Sciatic nerve (tissue), 2 donors: ENCODE results near the gene PLEKHG5. TPM values are rescaled to one million over a fixed set of nuclear protein-coding genes. Genes with fewer than 3 reads are reported as not detected.

Experiments used
- ATAC-seq: fragments of 200-7000 bp; cut with Tn5 transposase; one replicate; pipeline ENCODE4 v1.9.1; 2020; ENCODE audit warnings: mild to moderate bottlenecking, moderate library complexity
- DNase-seq: peaks from one replicate; pipeline ENCODE4 v3.0.0-alpha.2; 2020; ENCODE audit warnings: low spot score
- intact Hi-C: fragments of 100-400 bp; cut with DNase I; formaldehyde crosslinking; loops from one replicate; pipeline ENCODE4 v1.14.2; 2022
- total RNA-seq: library from RNA; stranded (reverse); fragmentation: NEBNext Ultra II Directional; extraction: Animal tissue kit (Norgen Biotek cat#: 25700); gene quantifications from one replicate; pipeline ENCODE4 v1.2.1, GENCODE V29; 2021
- donor health status: DM: no; HTN: no; CAD: no.
- donor health status: DM: no; HTN: no; CAD: no.

The PLEKHG5 gene
- total RNA-seq, 1 donor from 2014 or later: 77.7 TPM

- intact Hi-C loops: no loop called here
- ATAC-seq (no peak), DNase-seq (no peak)
Observed at GRCh38 chr1:6471086-6471969, 20.1 kb downstream of the PLEKHG5 start.

GRCh38 chr1:6470132-6471085, 21.1 kb downstream of the PLEKHG5 start:
- ATAC-seq (no peak), DNase-seq (no peak)
- intact Hi-C loops: no loop called here

- intact Hi-C loops: no loop called here
- ATAC-seq (no peak), DNase-seq (no peak)
Observed at GRCh38 chr1:6468729-6469461, 22.6 kb downstream of the PLEKHG5 start.

GRCh38 chr1:6467744-6468688, 23.5 kb downstream of the PLEKHG5 start:
- intact Hi-C loops: no loop called here
- DNase-seq: no peak
- no peak for ATAC-seq

- intact Hi-C loops: no loop called here
- ATAC-seq (no peak), DNase-seq (no peak)
Observed at GRCh38 chr1:6467224-6467623, 24.2 kb downstream of the PLEKHG5 start.

- ATAC-seq (no peak), DNase-seq (no peak)
- intact Hi-C loops: no loop called here
Observed at GRCh38 chr1:6466751-6467150, 24.7 kb downstream of the PLEKHG5 start.

GRCh38 chr1:6466023-6466422, 25.4 kb downstream of the PLEKHG5 start, which contains the start of gene TNFRSF25:
Gene TNFRSF25 (minus strand): TSS chr1:6466173. CDS start chr1:6466107, 66 bp downstream.
- no peak for ATAC-seq
- intact Hi-C loops: no loop called here
- no peak for DNase-seq

- intact Hi-C loops: no loop called here
- DNase-seq (no peak), ATAC-seq (no peak)
Observed at GRCh38 chr1:6465461-6466005, 25.9 kb downstream of the PLEKHG5 start.

GRCh38 chr1:6464915-6465314, 26.6 kb downstream of the PLEKHG5 start:
- intact Hi-C loops: no loop called here
- no peak for ATAC-seq
- no peak for DNase-seq

- DNase-seq: no peak
- ATAC-seq: no peak
- intact Hi-C loops: no loop called here
Observed at GRCh38 chr1:6464514-6464836, 27.0 kb downstream of the PLEKHG5 start.

GRCh38 chr1:6463120-6463412, 28.4 kb downstream of the PLEKHG5 start:
- no peak for DNase-seq
- ATAC-seq: no peak
- intact Hi-C loops: no loop called here

- no peak for DNase-seq
- intact Hi-C loops: no loop called here
- ATAC-seq: no peak
Observed at GRCh38 chr1:6462412-6463119, 28.9 kb downstream of the PLEKHG5 start.

GRCh38 chr1:6461538-6462411, 29.7 kb downstream of the PLEKHG5 start:
- DNase-seq (no peak), ATAC-seq (no peak)
- intact Hi-C loops: no loop called here

GRCh38 chr1:6461051-6461530, 30.4 kb downstream of the PLEKHG5 start:
- no peak for DNase-seq
- no peak for ATAC-seq
- intact Hi-C loops: no loop called here

- intact Hi-C loops: no loop called here
- ATAC-seq: peak; percentile 44
- DNase-seq: no peak
Observed at GRCh38 chr1:6460301-6461050, 31.0 kb downstream of the PLEKHG5 start.

GRCh38 chr1:6459850-6460265, 31.6 kb downstream of the PLEKHG5 start:
- ATAC-seq (peak; percentile 25), DNase-seq (no peak)
- intact Hi-C loops: no loop called here
